ENCODE data around the gene KCTD2. TPM values are rescaled to one million over a fixed set of nuclear protein-coding genes. Genes with fewer than 3 reads are reported as not detected.
A peak's percentile ranks its signal among the peaks of the same experiment; 100 is the strongest.

Gene KCTD2
- polyA plus RNA-seq, 2 of the 4 experiments (the other 2 are of a cell fraction), result 18.8 to 31.3 TPM

GRCh38 chr17:75087558-75088453 is 40.8 kb downstream of the KCTD2 start, which contains the start of gene SLC16A5:
Gene SLC16A5 (plus strand): TSS chr17:75087954. CDS start chr17:75093637, 5,683 bp downstream.
- Histone ChIP-seq H3K27ac (peak within 1 kb of the TSS; percentile 95 to 96), H3K4me1 (peaks cover 77% of the 10 kb centered on the region), H3K9me3 (no peaks in the 10 kb centered on the region), H3K4me3 (peak within 1 kb of the TSS; percentile 67), H3K4me2 (peak within 1 kb of the TSS; percentile 92)
- FAIRE-seq (no peak), ATAC-seq (peak; percentile 75 to 82), DNase-seq (ENCODE audit: low read depth in 1 of 2, low spot score in 1 of 2) (peak; percentile 95 to 99)
- 2% methylated on average over 29 of the region's 69 CpGs for WGBS (ENCODE audit: missing lambda C conversion rate)
- CTCF ChIA-PET, result interaction anchor here (0.8 to 81.8 kb wide), 11 partner anchors 9 to 183 kb away, joined by 3 to 3429 read pairs (median 6); partner anchors contain the start of genes ARMC7, KCTD2, MIF4GD and NT5C
- POLR2A ChIA-PET, result interaction anchor here (0.5 to 2.8 kb wide), 22 partner anchors 9 to 235 kb away, joined by 3 to 35 read pairs (median 6); partner anchors contain the start of genes ARMC7, ATP5PD, CDR2L and FDXR
- TF ChIP-seq RNF2 (IDR thresholded peaks at IDR 0.05; ENCODE audit: borderline replicate concordance, low read depth) (no peak), HDAC2 (IDR thresholded peaks at IDR 0.05) (no peak), FOSL2 (IDR thresholded peaks at IDR 0.05) (no peak), FOSL2 (CRISPR knock-in tag; IDR thresholded peaks at IDR 0.05) (no peak), EP300 (IDR thresholded peaks at IDR 0.05) (no peak), MYC (IDR thresholded peaks at IDR 0.05; ENCODE audit: borderline replicate concordance, low read length) (no peak), NFE2L2 (conservative IDR thresholded peaks at IDR 0.05; ENCODE audit: low read length) (no peak), NR3C1 (IDR thresholded peaks at IDR 0.05) (no peak), ZNF302 (CRISPR knock-in tag; IDR thresholded peaks at IDR 0.05) (no peak), ZFP36 (IDR thresholded peaks at IDR 0.05; ENCODE audit: borderline replicate concordance, partially characterized antibody) (no peak), KDM5A (IDR thresholded peaks at IDR 0.05) (no peak), ZC3H11A (IDR thresholded peaks at IDR 0.05) (no peak), USF2 (IDR thresholded peaks at IDR 0.05) (no peak), NPAS2 (CRISPR knock-in tag; IDR thresholded peaks at IDR 0.05; ENCODE audit: borderline replicate concordance) (no peak), RARB (CRISPR knock-in tag; IDR thresholded peaks at IDR 0.05) (no peak), FOXS1 (CRISPR knock-in tag; IDR thresholded peaks at IDR 0.05) (peak; percentile 57; the same call in 1 of the 2 replicates), RAD21 (conservative IDR thresholded peaks at IDR 0.05 in 1 of 2, IDR thresholded peaks at IDR 0.05 in 1 of 2) (peak in 1 of 2 experiments; percentile 28; a peak in 1 of 5 replicates), MAX (IDR thresholded peaks at IDR 0.05) (peak; percentile 50; the same call in 1 of the 2 replicates), BCL3 (IDR thresholded peaks at IDR 0.05) (peak; percentile 81; the same call in 2 of the 3 replicates), CTCF (IDR thresholded peaks at IDR 0.05) (no peak), TP53 (CRISPR knock-in tag; IDR thresholded peaks at IDR 0.05) (peak; percentile 70; the same call in 1 of the 2 replicates), HOXA7 (CRISPR knock-in tag; IDR thresholded peaks at IDR 0.05) (peak; percentile 18; the same call in 1 of the 2 replicates), JUNB (IDR thresholded peaks at IDR 0.05) (no peak), GATA3 (IDR thresholded peaks at IDR 0.05; ENCODE audit: borderline replicate concordance) (peak; percentile 15; the same call in 1 of the 2 replicates), CHD2 (IDR thresholded peaks at IDR 0.05; ENCODE audit: low read length, partially characterized antibody) (no peak), RCOR1 (IDR thresholded peaks at IDR 0.05; ENCODE audit: low read depth, low read length) (no peak), CBX8 (IDR thresholded peaks at IDR 0.05) (no peak), EHMT2 (IDR thresholded peaks at IDR 0.05; ENCODE audit: low read depth) (no peak), ESRRA (IDR thresholded peaks at IDR 0.05; ENCODE audit: borderline replicate concordance, low read length) (no peak), PHF8 (IDR thresholded peaks at IDR 0.05; ENCODE audit: borderline replicate concordance, low read depth) (peak; percentile 97), HEYL (CRISPR knock-in tag; IDR thresholded peaks at IDR 0.05) (no peak), ZSCAN20 (CRISPR knock-in tag; IDR thresholded peaks at IDR 0.05) (no peak)
- TF ChIP-seq, protein P1, sequence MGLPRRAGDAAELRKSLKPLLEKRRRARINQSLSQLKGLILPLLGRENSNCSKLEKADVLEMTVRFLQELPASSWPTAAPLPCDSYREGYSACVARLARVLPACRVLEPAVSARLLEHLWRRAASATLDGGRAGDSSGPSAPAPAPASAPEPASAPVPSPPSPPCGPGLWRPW (IDR thresholded peaks at IDR 0.05), result no peak
- TF ChIP-seq, protein P2, sequence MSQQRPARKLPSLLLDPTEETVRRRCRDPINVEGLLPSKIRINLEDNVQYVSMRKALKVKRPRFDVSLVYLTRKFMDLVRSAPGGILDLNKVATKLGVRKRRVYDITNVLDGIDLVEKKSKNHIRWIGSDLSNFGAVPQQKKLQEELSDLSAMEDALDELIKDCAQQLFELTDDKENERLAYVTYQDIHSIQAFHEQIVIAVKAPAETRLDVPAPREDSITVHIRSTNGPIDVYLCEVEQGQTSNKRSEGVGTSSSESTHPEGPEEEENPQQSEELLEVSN (IDR thresholded peaks at IDR 0.05; ENCODE audit: borderline replicate concordance, low read depth), result peak; percentile 46; the same call in 1 of the 2 replicates
- TF ChIP-seq, protein P3, sequence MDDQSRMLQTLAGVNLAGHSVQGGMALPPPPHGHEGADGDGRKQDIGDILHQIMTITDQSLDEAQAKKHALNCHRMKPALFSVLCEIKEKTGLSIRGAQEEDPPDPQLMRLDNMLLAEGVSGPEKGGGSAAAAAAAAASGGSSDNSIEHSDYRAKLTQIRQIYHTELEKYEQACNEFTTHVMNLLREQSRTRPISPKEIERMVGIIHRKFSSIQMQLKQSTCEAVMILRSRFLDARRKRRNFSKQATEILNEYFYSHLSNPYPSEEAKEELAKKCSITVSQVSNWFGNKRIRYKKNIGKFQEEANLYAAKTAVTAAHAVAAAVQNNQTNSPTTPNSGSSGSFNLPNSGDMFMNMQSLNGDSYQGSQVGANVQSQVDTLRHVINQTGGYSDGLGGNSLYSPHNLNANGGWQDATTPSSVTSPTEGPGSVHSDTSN (IDR thresholded peaks at IDR 0.05), result no peak; the same call in 1 of the 2 replicates
